HepG2 (cell line): ENCODE data around the gene STUB1.

Experiments used
- ATF1 ChIP-seq: IDR thresholded peaks from 2 replicates; pipeline ENCODE4 v1.6.1; 2016; ENCODE audit warnings: mild to moderate bottlenecking, control low read depth
- CHD2 ChIP-seq: IDR thresholded peaks from 2 replicates; pipeline ENCODE4 v1.6.1; 2011; ENCODE audit warnings: low read depth, low read length, improper control_type of control experiment
- EZH2 ChIP-seq: conservative IDR thresholded peaks from 2 replicates; pipeline ENCODE4 v1.6.1; 2012; ENCODE audit warnings: mild to moderate bottlenecking, low read depth, low read length, moderate library complexity
- GTF2F1 ChIP-seq: fragments of 150-350 bp; IDR thresholded peaks from 2 replicates; pipeline ENCODE4 v1.6.1; 2014; ENCODE audit warnings: low read length
- KDM2A ChIP-seq: sonication (generic); formaldehyde crosslinking; IDR thresholded peaks from 2 replicates; pipeline ENCODE4 v1.4.0; 2020; ENCODE audit warnings: low read depth, missing genetic modification reagents, borderline replicate concordance
- RXRA ChIP-seq: sonication (generic); formaldehyde crosslinking; IDR thresholded peaks from 2 replicates; pipeline ENCODE4 v1.5.1; 2020; ENCODE audit warnings: missing genetic modification reagents
- ZFX ChIP-seq: sonication (generic); formaldehyde crosslinking; IDR thresholded peaks from 2 replicates; pipeline ENCODE4 v1.4.0; 2020; ENCODE audit warnings: mild to moderate bottlenecking, low read depth, missing genetic modification reagents, moderate library complexity
- ZNF160 ChIP-seq: sonication (generic); formaldehyde crosslinking; IDR thresholded peaks from 2 replicates; pipeline ENCODE4 v1.8.0; 2022; ENCODE audit warnings: mild to moderate bottlenecking, inconsistent platforms, missing genetic modification reagents
- ZNF317 ChIP-seq: sonication (generic); formaldehyde crosslinking; IDR thresholded peaks from 2 replicates; pipeline ENCODE4 v1.5.0; 2020; ENCODE audit warnings: mild to moderate bottlenecking, missing genetic modification reagents
- TF ChIP-seq, protein P1 (sequence below): sonication (generic); formaldehyde crosslinking; IDR thresholded peaks from 2 replicates; pipeline ENCODE4 v1.5.0; 2020; ENCODE audit warnings: mild to moderate bottlenecking, missing genetic modification reagents, moderate library complexity

DNA sequence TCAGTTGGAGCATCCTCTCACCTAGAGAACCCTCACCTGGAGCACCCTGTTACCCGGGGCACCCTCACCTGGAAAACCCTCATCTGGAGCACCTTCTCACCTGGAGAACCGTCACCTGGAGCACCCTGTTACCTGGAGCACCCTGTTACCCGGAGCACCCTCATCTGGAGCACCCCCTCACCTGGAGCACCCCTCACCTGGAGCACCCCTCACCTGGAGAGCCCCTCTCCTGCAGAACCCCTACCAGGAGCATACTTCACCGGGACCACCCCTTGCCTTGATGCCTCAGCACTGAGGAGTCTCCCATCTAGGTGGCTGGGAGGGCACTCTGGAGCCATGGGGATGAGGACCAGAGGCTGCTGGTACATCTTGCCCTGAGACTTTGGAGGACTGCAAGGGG, 28.7 kb downstream of the STUB1 start:
- TF ChIP-seq ZFX (CRISPR knock-in tag) (no peak), ZNF317 (CRISPR knock-in tag) (no peak), KDM2A (CRISPR knock-in tag) (no peak), ZNF160 (CRISPR knock-in tag) (no peak), GTF2F1 (no peak), RXRA (no peak), CHD2 (no peak), EZH2 (no peak), ATF1 (CRISPR knock-in tag) (no peak)
- TF ChIP-seq, protein P1, sequence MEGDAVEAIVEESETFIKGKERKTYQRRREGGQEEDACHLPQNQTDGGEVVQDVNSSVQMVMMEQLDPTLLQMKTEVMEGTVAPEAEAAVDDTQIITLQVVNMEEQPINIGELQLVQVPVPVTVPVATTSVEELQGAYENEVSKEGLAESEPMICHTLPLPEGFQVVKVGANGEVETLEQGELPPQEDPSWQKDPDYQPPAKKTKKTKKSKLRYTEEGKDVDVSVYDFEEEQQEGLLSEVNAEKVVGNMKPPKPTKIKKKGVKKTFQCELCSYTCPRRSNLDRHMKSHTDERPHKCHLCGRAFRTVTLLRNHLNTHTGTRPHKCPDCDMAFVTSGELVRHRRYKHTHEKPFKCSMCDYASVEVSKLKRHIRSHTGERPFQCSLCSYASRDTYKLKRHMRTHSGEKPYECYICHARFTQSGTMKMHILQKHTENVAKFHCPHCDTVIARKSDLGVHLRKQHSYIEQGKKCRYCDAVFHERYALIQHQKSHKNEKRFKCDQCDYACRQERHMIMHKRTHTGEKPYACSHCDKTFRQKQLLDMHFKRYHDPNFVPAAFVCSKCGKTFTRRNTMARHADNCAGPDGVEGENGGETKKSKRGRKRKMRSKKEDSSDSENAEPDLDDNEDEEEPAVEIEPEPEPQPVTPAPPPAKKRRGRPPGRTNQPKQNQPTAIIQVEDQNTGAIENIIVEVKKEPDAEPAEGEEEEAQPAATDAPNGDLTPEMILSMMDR (CRISPR knock-in tag) = no peak
